ENCODE results near the gene CPNE4. TPM values are rescaled to one million over a fixed set of nuclear protein-coding genes. Genes with fewer than 3 reads are reported as not detected.

CPNE4 gene
- total RNA-seq, 4 donors from 2014 or later: not detected

- no peak for ATAC-seq
- in situ Hi-C loops (cut with MboI; ENCODE audit: low sequenced_read_pairs in 4 of 4): no loop called here
- no peak for DNase-seq
- Histone ChIP-seq H3K9me3 (no peaks in the 10 kb centered on the region), H3K27ac (no peak overlapping the region), H3K4me3 (no peak overlapping the region), H3K36me3 (no peaks in the 10 kb centered on the region), H3K27me3 (no peaks in the 10 kb centered on the region), H3K4me1 (no peaks in the 10 kb centered on the region)
- intact Hi-C loops (cut with DNase I; ENCODE audit: low total_unique reads): no loop called here
- TF ChIP-seq CTCF (IDR thresholded peaks at IDR 0.05 in 4 of 5, conservative IDR thresholded peaks at IDR 0.05 in 1 of 5) (no peak), POLR2A (IDR thresholded peaks at IDR 0.05) (no peak)
Observed at GRCh38 chr3:131755380-131755779, 279.4 kb downstream of the CPNE4 start.

- no peaks in the 10 kb centered on the region for H3K36me3 ChIP-seq
- no peak overlapping the region for H3K4me3 ChIP-seq
- no peak for ATAC-seq
- no peaks in the 10 kb centered on the region for H3K4me1 ChIP-seq
- in situ Hi-C loops (cut with MboI; ENCODE audit: low sequenced_read_pairs in 4 of 4) (no loop called here), intact Hi-C loops (cut with DNase I; ENCODE audit: low total_unique reads) (no loop called here)
- no peaks in the 10 kb centered on the region for H3K27me3 ChIP-seq
- DNase-seq: no peak
- H3K27ac ChIP-seq: no peak overlapping the region
- no peak for TF ChIP-seq CTCF (IDR thresholded peaks at IDR 0.05 in 4 of 5, conservative IDR thresholded peaks at IDR 0.05 in 1 of 5)
- TF ChIP-seq POLR2A (IDR thresholded peaks at IDR 0.05): no peak
- H3K9me3 ChIP-seq: no peaks in the 10 kb centered on the region
Observed at GRCh38 chr3:131750256-131750655, 284.6 kb downstream of the CPNE4 start.

GRCh38 chr3:131749826-131750225 lies 285.0 kb downstream of the CPNE4 start:
- no peak for ATAC-seq

GRCh38 chr3:131747466-131747865 lies 287.3 kb downstream of the CPNE4 start:
- DNase-seq (no peak), ATAC-seq (no peak)
- no peaks in the 10 kb centered on the region for H3K4me1 ChIP-seq
- intact Hi-C loops (cut with DNase I; ENCODE audit: low total_unique reads): no loop called here
- in situ Hi-C loops (cut with MboI; ENCODE audit: low sequenced_read_pairs in 4 of 4): no loop called here
- H3K36me3 ChIP-seq: no peaks in the 10 kb centered on the region
- H3K4me3 ChIP-seq: no peak overlapping the region
- H3K9me3 ChIP-seq: no peaks in the 10 kb centered on the region
- H3K27ac ChIP-seq: no peak overlapping the region
- no peak for TF ChIP-seq POLR2A (IDR thresholded peaks at IDR 0.05)
- TF ChIP-seq CTCF (IDR thresholded peaks at IDR 0.05 in 4 of 5, conservative IDR thresholded peaks at IDR 0.05 in 1 of 5): no peak
- no peaks in the 10 kb centered on the region for H3K27me3 ChIP-seq

More at GRCh38 chr3:131749826-131750225, 285.0 kb downstream of the CPNE4 start:
- no peak overlapping the region for H3K27ac ChIP-seq
- no peak overlapping the region for H3K4me3 ChIP-seq
- H3K9me3 ChIP-seq: no peaks in the 10 kb centered on the region
- in situ Hi-C loops (cut with MboI; ENCODE audit: low sequenced_read_pairs in 4 of 4): no loop called here
- no peak for DNase-seq
- H3K27me3 ChIP-seq: no peaks in the 10 kb centered on the region
- H3K4me1 ChIP-seq: no peaks in the 10 kb centered on the region
- TF ChIP-seq CTCF (IDR thresholded peaks at IDR 0.05 in 4 of 5, conservative IDR thresholded peaks at IDR 0.05 in 1 of 5): no peak
- no peak for TF ChIP-seq POLR2A (IDR thresholded peaks at IDR 0.05)
- H3K36me3 ChIP-seq: no peaks in the 10 kb centered on the region
- intact Hi-C loops (cut with DNase I; ENCODE audit: low total_unique reads): no loop called here

- no peaks in the 10 kb centered on the region for H3K36me3 ChIP-seq
- ATAC-seq: no peak
- no peak for TF ChIP-seq POLR2A (IDR thresholded peaks at IDR 0.05)
- TF ChIP-seq CTCF (IDR thresholded peaks at IDR 0.05 in 4 of 5, conservative IDR thresholded peaks at IDR 0.05 in 1 of 5): no peak
- H3K9me3 ChIP-seq: no peaks in the 10 kb centered on the region
- no peaks in the 10 kb centered on the region for H3K4me1 ChIP-seq
- no peak for DNase-seq
- H3K27me3 ChIP-seq: no peaks in the 10 kb centered on the region
- intact Hi-C loops (cut with DNase I; ENCODE audit: low total_unique reads): no loop called here
- H3K27ac ChIP-seq: no peak overlapping the region
- no peak overlapping the region for H3K4me3 ChIP-seq
- in situ Hi-C loops (cut with MboI; ENCODE audit: low sequenced_read_pairs in 4 of 4): no loop called here
Observed at GRCh38 chr3:131744765-131745164, 290.0 kb downstream of the CPNE4 start.
